Body of pancreas (tissue), 4 donors: ENCODE measurements around the gene PRAMEF1. TPM values are rescaled to one million over a fixed set of nuclear protein-coding genes. Genes with fewer than 3 reads are reported as not detected.

ENCODE experiments used
- ATAC-seq: fragments of 150-250 bp; one replicate; pipeline ENCODE4 v1.9.1; 2016
- DNase-seq, 4 donors: peaks; one replicate each; pipeline ENCODE4 v3.0.0-alpha.2; 2019
- H3K27ac ChIP-seq, 4 donors: fragments of 200-600 bp; sonication (generic); 1 replicate in 3 of 4; 2 replicates in 1 of 4; pipeline versions ENCODE4 v1.5.1 to v1.6.1; 2016 to 2019; ENCODE audit warnings: mild to moderate bottlenecking in 1 of 4, mixed read lengths in 1 of 4, moderate library complexity in 1 of 4
- H3K27me3 ChIP-seq, 2 donors: fragments of 200-600 bp; sonication (generic); one replicate each; pipeline ENCODE4 v1.6.0; 2016; ENCODE audit warnings: mild to moderate bottlenecking in 1 of 2
- H3K36me3 ChIP-seq, 2 donors: fragments of 200-600 bp; sonication (generic); replicated peaks in 1 of 2; 2 replicates each; pipeline ENCODE4 v1.5.1; 2016; ENCODE audit warnings: low read depth in 2 of 2; ENCODE audit not compliant: insufficient read depth in 1 of 2
- H3K4me1 ChIP-seq: fragments of 200-600 bp; sonication (generic); one replicate; pipeline ENCODE4 v1.6.0; 2016
- H3K4me3 ChIP-seq, 2 donors: fragments of 200-600 bp; sonication (generic); 1 replicate in 1 of 2; 2 replicates in 1 of 2; pipeline ENCODE4 v1.5.1; 2016 to 2019
- H3K9me3 ChIP-seq, 3 donors: fragments of 200-600 bp; sonication (generic); 1 replicate in 2 of 3; 2 replicates in 1 of 3; pipeline ENCODE4 v1.5.1; 2016
- CTCF ChIP-seq, 7 experiments: fragments of 450-650 bp in 4 of 7; fragments of 200-600 bp in 3 of 7; sonication (generic) in 3 of 7; IDR thresholded peaks; one replicate each; pipeline ENCODE4 v1.5.1; 2016 to 2019; ENCODE audit warnings: antibody characterized with exemption in 7 of 7
- POLR2A ChIP-seq, 3 donors: fragments of 450-650 bp; IDR thresholded peaks; one replicate each; pipeline ENCODE4 v1.6.1; 2016; ENCODE audit warnings: antibody characterized with exemption in 3 of 3, mild to moderate bottlenecking in 2 of 3
- WGBS, 2 donors: methylation state at CpG; one replicate each; pipeline ENCODE4 v1.1.5; 2017; 5-methylcytosine and 5-hydroxymethylcytosine counted together
- intact Hi-C: fragments of 100-400 bp; cut with DNase I; formaldehyde crosslinking; loops from one replicate; pipeline ENCODE4 v1.15.1; 2023
- total RNA-seq, 2 donors: library from RNA; depleted of rRNA; stranded (reverse); fragments of >200 nt; gene quantifications; one replicate each; pipeline ENCODE4 v1.1.0, GENCODE V29; 2016

PRAMEF1 gene
- total RNA-seq, 2 donors from 2014 or later: not detected

GRCh38 chr1:12769976-12770505 lies 21.2 kb upstream of the PRAMEF1 start:
- no peak for TF ChIP-seq CTCF (IDR thresholded peaks at IDR 0.05)
- no peak for TF ChIP-seq POLR2A (IDR thresholded peaks at IDR 0.05)
- intact Hi-C loops: no loop called here
- ATAC-seq: no peak

DNA sequence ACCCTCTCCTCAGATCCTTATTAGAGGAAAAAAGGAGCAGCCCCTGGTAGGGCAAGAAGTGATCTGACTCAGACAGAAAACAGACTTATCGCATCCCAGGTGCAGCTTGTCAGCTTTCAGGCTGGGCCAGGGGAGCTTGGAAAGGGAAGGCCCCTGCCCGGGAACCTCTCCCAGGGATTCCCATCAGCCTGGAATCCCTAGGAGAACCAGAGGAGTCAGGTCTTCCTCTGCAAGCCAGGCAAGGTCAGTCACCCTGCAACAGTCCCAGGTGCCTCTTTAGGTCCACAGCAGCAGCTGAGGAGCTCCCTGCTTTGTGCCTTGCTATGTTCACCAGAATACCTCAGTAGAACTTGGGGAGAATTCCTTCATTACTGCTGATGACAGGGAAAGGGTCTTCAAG lies 20.6 kb upstream of the PRAMEF1 start:
- ATAC-seq: no peak
- WGBS, 2 donors: 65 to 69% methylated on average over 2 of the region's 2 CpGs
- TF ChIP-seq POLR2A (IDR thresholded peaks at IDR 0.05) (no peak), CTCF (IDR thresholded peaks at IDR 0.05) (no peak)

More at GRCh38 chr1:12769976-12770505, 21.2 kb upstream of the PRAMEF1 start:
- no peaks in the 10 kb centered on the region for H3K36me3 ChIP-seq
- DNase-seq: no peak
- no peak overlapping the region for H3K27ac ChIP-seq
- 35 to 44% methylated on average over 4 to 7 of the region's 7 CpGs for WGBS, 2 donors
- no peak overlapping the region for H3K4me3 ChIP-seq
- no peaks in the 10 kb centered on the region for H3K9me3 ChIP-seq
- no peaks in the 10 kb centered on the region for H3K27me3 ChIP-seq
- no peaks in the 10 kb centered on the region for H3K4me1 ChIP-seq

DNA sequence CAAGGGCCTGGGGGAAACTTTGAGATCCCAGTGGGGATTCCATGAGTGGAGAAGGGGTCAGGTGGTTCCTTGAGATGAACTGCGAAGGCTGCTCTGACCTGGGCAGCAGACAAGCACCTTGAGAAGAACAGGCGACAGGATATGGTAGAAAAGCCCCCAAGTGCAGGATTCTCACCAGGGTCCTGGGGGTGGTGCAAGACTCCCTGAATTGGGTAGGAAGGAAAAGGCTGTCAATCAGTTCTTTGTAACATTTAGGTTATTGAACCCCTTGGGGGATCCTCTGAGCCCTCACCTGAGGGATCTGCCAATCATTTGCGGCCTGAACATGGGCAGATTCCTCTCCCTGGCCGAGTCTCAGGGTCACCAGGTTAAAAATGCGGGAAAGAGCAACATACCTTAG lies 20.0 kb upstream of the PRAMEF1 start:
- intact Hi-C loops: no loop called here
- Histone ChIP-seq H3K4me1 (no peaks in the 10 kb centered on the region), H3K4me3 (no peak overlapping the region), H3K27me3 (no peaks in the 10 kb centered on the region), H3K27ac (no peak overlapping the region), H3K36me3 (no peaks in the 10 kb centered on the region), H3K9me3 (no peaks in the 10 kb centered on the region)
- WGBS, 2 donors: 60% methylated on average over 5 of the region's 5 CpGs
- ATAC-seq (no peak), DNase-seq (no peak)
- no peak for TF ChIP-seq POLR2A (IDR thresholded peaks at IDR 0.05)
- no peak for TF ChIP-seq CTCF (IDR thresholded peaks at IDR 0.05)

More for the DNA sequence above, 20.6 kb upstream of the PRAMEF1 start:
- Histone ChIP-seq H3K4me3 (no peak overlapping the region), H3K4me1 (no peaks in the 10 kb centered on the region), H3K27ac (no peak overlapping the region), H3K36me3 (no peaks in the 10 kb centered on the region), H3K27me3 (no peaks in the 10 kb centered on the region), H3K9me3 (no peaks in the 10 kb centered on the region)
- no peak for DNase-seq
- intact Hi-C loops: no loop called here

GRCh38 chr1:12772520-12772919 lies 18.7 kb upstream of the PRAMEF1 start:
- intact Hi-C loops: no loop called here
- TF ChIP-seq CTCF (IDR thresholded peaks at IDR 0.05) (no peak), POLR2A (IDR thresholded peaks at IDR 0.05) (no peak)
- Histone ChIP-seq H3K36me3 (no peaks in the 10 kb centered on the region), H3K4me3 (no peak overlapping the region), H3K27ac (no peak overlapping the region), H3K27me3 (no peaks in the 10 kb centered on the region), H3K9me3 (no peaks in the 10 kb centered on the region), H3K4me1 (no peaks in the 10 kb centered on the region)
- no peak for ATAC-seq
- DNase-seq: no peak
- WGBS, 2 donors: 68 to 73% methylated on average over 5 of the region's 5 CpGs

DNA sequence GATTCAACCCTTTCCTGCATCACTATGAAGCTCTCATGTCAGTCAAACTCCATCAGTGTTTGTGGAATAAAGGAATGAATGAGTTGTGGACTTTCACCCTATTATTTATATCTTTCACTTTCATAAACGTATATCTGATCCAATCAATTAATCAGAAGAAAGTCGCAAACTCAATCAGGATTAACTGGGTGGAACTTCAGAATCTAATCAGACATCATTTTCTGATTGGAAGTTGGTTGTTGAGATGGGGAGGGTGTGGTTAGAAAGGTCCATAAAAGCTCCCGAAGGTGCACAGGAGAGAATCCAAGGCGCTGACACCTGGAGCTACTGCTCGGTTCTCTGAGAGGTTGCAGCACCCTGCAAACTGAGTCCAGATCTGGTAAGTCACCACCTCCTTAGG lies 17.8 kb upstream of the PRAMEF1 start, which contains the start of gene PRAMEF12:
Gene PRAMEF12 (plus strand): TSS at position 301 of the 400 bp plus-strand sequence. CDS start 1,130 bp downstream, outside the sequence.
- ATAC-seq (no peak), DNase-seq (no peak)
- Histone ChIP-seq H3K36me3 (no peaks in the 10 kb centered on the region), H3K27ac (no peak within 1 kb of the TSS), H3K27me3 (no peaks in the 10 kb centered on the region), H3K4me3 (no peak within 1 kb of the TSS), H3K4me1 (no peaks in the 10 kb centered on the region), H3K9me3 (no peaks in the 10 kb centered on the region)
- WGBS, 2 donors: 67 to 69% methylated on average over 5 of the region's 5 CpGs
- intact Hi-C loops: no loop called here
- TF ChIP-seq POLR2A (IDR thresholded peaks at IDR 0.05): no peak
- TF ChIP-seq CTCF (IDR thresholded peaks at IDR 0.05): no peak
